Measurements from ENCODE around the gene COG5.

Gene COG5

DNA sequence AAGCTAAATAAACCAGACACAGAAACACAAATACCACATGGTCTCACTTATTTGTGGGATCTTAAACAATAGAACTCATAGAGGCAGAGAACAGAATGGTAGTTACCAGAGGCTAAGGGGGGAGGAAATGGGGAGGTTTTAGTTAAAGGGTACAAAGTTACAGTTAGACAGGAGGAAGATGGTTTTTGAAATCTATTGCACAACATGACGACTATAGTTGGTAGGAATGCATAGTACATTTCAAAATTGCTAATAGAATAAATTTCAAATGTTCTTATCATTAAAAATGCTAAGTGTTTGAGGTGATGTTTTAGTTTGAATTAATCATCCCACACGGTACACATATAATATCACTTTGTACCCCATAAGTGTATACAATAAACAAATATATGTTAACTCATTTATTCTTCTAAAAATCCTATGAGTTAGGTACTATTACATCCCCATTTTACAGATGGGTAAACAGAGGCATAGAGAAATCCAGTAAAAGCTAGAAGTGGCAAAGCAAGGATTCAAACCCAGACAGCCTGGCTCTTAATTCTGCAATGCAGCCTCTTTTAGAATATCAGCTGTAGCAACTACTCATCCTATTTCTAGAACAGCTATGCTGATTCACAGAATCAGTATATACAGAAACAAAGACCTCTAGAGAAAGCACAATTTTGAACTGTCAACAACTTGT lies 344.0 kb downstream of the COG5 start:
- in situ Hi-C loops (cut with MboI; ENCODE audit: low pct_unique_long_range_greater_than_20kb, low sequenced_read_pairs) = loop anchor here (25.0 kb wide), 1 partner anchor 643 kb away; no protein-coding TSS in a partner anchor
- no peak for DNase-seq

DNA sequence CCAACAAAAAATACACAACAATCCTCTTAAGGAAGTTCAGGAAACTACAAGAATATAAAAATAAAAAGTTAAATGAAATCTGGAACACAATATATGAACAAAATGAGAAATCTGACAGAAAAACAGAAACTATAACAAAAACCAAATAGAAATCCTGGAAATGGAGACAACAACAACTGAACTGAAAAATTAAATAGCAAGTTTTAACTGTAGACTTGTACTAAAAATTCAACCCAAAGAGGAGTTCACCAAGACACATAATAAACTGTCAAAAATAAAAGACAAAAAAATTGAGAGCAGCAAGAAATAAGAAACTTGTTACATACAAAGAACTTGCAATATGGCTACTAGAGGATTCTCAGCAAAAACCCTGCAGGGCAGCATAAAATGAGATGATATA lies 349.8 kb downstream of the COG5 start:
- in situ Hi-C loops (cut with MboI; ENCODE audit: low pct_unique_long_range_greater_than_20kb, low sequenced_read_pairs) = loop anchor here (25.0 kb wide), 1 partner anchor 648 kb away; no protein-coding TSS in a partner anchor
- no peak for DNase-seq

DNA sequence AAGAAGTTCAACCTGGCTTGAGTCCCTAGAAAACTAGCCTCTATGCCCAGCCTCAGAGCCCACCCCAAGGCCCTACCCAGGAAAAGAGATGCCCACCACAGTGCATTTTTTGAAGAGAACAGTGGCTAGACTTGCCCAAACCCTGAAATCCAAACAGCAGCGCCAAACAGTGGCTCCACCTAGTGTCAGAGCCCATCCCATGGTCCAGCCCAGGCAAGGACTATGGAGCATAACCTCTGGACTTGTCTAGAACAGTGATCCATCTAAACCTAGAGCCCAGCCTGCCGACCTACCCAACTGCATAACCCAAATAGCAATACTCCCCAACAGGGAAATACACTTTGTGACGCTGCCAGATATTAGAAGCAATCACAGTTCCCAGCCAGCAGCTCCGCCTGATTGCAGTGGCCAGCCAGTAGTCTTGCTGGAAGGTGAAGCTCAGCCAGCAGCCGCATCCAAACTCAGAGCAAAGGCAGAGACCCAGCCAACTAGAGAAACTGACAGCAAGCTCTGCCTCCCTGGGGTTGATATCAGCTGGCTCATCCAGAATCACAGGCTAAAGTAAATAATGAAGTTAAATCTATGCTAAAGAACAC lies 350.4 kb downstream of the COG5 start:
- no peak for DNase-seq
- in situ Hi-C loops (cut with MboI; ENCODE audit: low pct_unique_long_range_greater_than_20kb, low sequenced_read_pairs) = loop anchor here (25.0 kb wide), 1 partner anchor 649 kb away; no protein-coding TSS in a partner anchor

DNA sequence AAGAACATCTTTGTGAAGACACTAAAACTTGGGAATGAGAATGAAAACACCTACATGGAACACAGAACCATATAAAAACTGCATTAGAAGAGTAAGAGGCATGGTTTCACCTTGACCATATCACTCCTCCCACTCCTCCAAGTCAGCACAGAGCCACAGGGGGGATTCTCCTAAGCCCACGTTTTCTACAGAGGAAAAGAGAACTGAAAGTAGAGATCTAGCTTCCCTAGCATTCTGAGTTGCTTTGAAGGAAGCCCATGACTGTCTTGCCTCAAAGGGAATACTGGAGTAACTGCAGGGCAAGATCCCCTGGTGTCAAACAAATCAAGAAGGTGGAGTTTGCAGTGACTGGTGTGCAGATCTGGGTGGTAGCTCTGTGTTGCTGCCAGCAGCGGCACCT lies 351.0 kb downstream of the COG5 start:
- no peak for DNase-seq
- in situ Hi-C loops (cut with MboI; ENCODE audit: low pct_unique_long_range_greater_than_20kb, low sequenced_read_pairs) = loop anchor here (25.0 kb wide), 1 partner anchor 650 kb away; no protein-coding TSS in a partner anchor

DNA sequence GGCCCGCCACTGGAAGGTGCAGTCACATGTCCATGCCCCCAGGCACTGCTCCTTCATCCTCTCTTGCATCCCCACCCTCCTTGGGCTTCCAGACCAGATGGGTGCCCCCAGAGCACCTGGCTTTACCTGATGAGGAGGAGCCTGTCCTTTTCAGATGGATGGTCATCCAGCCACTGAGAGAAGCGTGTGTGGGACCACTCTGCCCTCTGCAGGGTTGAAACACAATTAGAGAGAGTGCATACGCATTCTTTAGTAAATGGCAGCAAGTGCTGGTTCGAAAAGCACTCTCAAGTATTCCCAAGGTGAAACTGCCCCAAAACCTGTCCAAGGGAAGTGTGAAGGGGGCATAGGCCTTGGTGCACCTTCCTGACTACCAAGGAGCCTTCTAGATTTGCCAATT lies 353.3 kb downstream of the COG5 start:
- DNase-seq = no peak
- in situ Hi-C loops (cut with MboI; ENCODE audit: low pct_unique_long_range_greater_than_20kb, low sequenced_read_pairs) = loop anchor here (25.0 kb wide), 1 partner anchor 652 kb away; no protein-coding TSS in a partner anchor

DNA sequence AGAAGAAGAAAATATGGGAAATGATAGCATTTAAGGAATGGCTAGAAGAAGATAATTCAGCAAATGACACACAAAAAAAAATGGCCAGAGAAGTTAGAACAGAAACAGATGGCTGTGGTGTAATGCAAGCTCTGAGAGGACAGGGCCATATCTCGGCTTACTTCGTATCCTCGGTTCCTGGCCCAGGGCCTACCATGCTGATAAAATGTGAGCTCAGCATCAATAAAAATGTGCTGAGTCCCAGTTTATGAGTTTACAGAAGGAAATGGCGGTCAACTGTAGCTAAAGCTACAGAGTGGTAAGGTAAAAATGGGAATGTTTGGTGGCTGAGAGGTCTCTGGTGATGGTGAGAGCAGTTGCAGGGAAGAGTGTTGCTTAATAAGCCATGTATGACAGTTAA lies 354.2 kb downstream of the COG5 start:
- no peak for DNase-seq
- in situ Hi-C loops (cut with MboI; ENCODE audit: low pct_unique_long_range_greater_than_20kb, low sequenced_read_pairs) = loop anchor here (25.0 kb wide), 1 partner anchor 653 kb away; no protein-coding TSS in a partner anchor

DNA sequence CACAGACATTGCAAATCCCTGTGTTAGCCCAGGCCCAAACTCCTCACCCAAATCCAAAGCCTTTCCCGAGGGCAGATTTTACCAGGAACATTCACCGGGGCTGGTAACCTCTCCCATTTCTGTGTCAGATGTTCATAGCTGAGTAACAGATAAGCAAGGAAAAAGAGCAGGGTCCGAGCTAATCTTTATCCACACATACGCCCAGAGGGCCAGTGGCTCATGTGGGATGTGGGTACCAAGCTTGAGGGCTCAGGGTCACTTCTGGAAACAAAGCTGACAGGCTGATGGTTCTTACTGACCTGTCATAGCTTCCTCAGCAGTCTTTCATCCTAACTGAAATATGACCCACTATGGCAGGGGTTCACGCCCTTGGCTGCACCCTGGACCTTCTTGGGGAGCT lies 355.2 kb downstream of the COG5 start:
- in situ Hi-C loops (cut with MboI; ENCODE audit: low pct_unique_long_range_greater_than_20kb, low sequenced_read_pairs) = loop anchor here (25.0 kb wide), 1 partner anchor 654 kb away; no protein-coding TSS in a partner anchor
- no peak for DNase-seq

DNA sequence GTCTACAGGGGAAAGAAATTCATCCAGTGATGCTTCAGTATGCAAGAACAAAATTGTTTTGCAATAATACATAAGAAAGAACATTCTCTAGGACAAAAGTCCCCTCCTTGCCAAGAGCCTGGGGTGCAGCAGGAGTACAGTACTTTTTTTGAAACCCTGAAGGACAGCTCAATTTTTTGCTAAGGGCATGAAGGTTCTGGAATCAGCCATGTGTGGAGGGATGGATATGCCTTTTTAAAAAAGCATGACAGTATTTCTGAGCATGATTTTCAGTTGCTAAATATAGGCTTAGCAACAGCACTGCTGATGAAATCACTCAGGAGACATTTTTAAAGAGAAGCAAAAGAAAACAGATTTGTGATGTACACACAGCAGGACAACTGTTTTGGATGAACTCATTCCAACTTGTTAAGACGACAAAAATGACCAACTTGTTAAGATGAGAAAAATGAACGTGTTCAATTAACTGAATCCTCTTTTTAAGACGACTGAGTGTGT lies 355.6 kb downstream of the COG5 start:
- in situ Hi-C loops (cut with MboI; ENCODE audit: low pct_unique_long_range_greater_than_20kb, low sequenced_read_pairs) = loop anchor here (25.0 kb wide), 1 partner anchor 654 kb away; no protein-coding TSS in a partner anchor

DNA sequence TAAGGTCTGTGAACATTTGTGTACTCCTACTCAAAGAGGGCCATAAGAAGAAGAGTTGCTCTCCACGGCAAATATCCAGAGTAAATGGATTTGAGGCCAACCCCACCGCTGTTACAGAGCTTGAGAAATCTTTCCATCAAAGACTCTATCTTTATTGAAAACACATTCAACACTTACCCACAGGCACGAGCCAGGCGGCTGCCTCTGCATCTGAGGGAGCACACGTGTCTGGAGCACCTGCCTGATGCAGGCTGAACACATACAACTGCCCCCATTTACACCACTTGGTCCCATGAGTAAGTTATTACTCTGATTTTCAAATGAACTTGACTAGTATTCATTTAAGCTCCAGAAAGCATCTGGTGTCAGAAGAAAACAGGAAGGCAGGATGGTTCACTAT lies 356.3 kb downstream of the COG5 start:
- in situ Hi-C loops (cut with MboI; ENCODE audit: low pct_unique_long_range_greater_than_20kb, low sequenced_read_pairs) = loop anchor here (25.0 kb wide), 1 partner anchor 655 kb away; no protein-coding TSS in a partner anchor
- DNase-seq = no peak

More for the DNA sequence above, 355.6 kb downstream of the COG5 start:
- no peak for DNase-seq

DNA sequence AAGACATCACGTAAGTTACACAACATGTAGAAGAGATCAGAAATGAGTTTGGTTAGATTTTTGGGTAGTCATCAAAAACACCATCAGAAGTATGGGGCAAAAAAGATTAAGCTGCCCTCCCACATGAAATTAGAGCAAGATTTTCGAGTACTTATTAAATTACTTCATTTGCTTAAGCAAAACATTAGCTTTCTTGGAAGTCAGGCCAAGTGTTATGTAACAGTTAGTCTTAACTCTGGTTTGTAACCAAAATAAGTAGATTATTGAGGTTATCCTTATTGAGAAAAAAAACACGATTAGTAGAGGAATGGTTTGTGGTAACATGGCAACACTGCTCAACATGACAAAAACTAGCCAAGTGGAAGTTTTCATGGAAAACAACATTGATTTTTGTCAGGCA lies 357.0 kb downstream of the COG5 start:
- no peak for DNase-seq
- in situ Hi-C loops (cut with MboI; ENCODE audit: low pct_unique_long_range_greater_than_20kb, low sequenced_read_pairs) = loop anchor here (25.0 kb wide), 1 partner anchor 656 kb away; no protein-coding TSS in a partner anchor

DNA sequence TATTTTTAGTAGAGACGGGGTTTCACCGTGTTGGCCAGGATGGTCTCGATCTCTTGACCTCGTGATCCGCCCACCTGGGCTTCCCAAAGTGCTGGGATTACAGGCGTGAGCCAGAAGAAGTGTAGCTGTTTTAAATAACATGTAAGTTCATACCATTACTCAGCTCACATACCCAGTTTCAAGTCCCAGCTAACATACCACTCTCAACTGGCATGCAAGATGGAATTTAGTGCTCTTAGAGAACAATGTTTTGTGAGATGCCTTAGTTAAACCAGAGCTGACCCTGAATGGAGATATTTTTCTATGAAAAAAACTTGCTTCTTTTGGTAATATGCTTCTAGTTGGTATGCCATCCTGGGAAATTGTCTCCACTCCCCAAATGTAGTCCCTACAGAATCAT lies 357.6 kb downstream of the COG5 start:
- in situ Hi-C loops (cut with MboI; ENCODE audit: low pct_unique_long_range_greater_than_20kb, low sequenced_read_pairs) = loop anchor here (25.0 kb wide), 1 partner anchor 656 kb away; no protein-coding TSS in a partner anchor
- no peak for DNase-seq

DNA sequence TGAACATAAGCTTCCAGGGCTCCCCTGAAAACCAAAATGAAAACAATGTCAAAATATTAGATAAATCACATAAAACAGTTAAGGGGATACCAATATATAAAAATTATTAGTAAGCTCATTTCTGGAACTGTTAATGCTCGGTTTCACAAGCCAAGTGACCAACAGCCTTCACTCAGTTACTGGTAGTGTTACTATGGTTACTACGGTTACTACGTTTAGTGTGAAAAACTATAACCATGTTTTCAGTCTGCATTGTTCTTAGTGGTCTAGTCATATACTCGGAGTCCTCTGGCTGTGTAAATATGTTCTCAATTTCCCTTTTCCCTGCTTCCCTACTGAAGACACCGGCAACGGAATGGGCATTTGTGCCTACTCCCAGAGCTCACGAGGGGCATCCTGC lies 360.1 kb downstream of the COG5 start:
- in situ Hi-C loops (cut with MboI; ENCODE audit: low pct_unique_long_range_greater_than_20kb, low sequenced_read_pairs) = loop anchor here (25.0 kb wide), 1 partner anchor 659 kb away; no protein-coding TSS in a partner anchor
- no peak for DNase-seq

DNA sequence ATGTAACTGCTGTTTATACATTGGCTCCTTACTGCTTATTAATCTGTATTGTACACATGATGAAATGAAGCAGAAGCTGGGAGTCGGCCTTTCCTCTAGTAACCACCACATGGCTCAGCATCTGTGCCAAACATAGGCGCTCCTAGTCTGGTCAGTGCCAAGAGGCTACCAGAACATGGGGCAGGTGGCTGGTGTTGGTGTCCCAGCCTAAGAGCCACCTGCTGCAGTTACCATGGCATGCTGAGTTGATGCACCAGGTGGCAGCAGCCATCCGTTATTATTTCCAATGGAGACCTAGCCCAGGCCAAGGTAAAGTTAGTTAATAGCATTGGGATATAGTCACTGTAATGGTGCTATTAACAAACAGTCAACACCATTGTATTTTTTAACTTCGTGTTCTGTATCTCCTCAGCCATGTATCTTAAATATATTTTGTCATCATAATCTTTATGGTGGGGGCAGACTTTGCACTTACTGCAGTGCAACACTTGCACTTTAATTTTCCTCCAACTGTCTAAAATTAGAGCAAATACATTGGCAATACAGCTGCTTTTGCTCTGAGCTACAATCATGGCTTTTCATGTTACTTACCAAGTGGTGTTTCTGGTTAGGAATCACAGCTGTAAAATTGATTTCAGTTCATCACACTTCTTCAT lies 361.8 kb downstream of the COG5 start:
- peak; percentile 51 for DNase-seq
- in situ Hi-C loops (cut with MboI; ENCODE audit: low pct_unique_long_range_greater_than_20kb, low sequenced_read_pairs) = loop anchor here (25.0 kb wide), 1 partner anchor 660 kb away; no protein-coding TSS in a partner anchor

DNA sequence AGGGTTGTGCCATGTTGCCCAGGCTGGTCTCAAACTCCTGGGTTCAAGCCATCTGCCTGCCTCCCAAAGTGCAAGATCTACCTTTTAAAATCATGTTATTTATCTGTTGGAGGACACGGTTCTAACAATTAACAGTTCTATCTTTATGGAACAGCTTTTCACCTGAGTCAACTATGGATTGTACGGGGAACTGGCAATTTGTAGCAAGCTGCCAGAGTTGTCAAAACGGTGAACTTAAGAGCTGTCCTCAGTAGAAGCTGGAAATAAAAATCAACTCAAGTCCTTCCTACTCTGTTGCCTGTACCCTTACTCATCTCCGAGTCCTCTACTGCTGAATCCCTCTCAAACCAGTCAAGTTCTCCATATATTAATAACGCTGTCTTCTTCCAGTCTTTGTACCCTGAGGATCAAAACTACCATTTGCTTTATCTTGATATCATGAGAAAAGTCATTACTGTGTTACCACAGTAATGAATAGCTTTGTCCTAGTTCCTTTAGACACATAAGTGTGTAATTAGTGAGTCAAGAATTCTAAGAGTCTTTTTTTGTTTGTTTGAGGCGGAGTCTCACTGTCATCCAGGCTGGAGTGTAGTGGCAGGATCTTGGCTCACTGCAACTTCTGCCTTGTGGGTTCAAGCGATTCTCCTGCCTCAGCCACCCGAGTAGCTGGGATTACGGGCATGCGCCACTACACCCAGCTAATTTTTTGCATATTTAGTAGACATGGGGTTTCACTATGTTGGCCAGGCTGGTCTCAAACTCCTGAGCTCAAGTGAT lies 366.7 kb downstream of the COG5 start:
- DNase-seq = no peak
- in situ Hi-C loops (cut with MboI; ENCODE audit: low pct_unique_long_range_greater_than_20kb, low sequenced_read_pairs) = no loop called here

DNA sequence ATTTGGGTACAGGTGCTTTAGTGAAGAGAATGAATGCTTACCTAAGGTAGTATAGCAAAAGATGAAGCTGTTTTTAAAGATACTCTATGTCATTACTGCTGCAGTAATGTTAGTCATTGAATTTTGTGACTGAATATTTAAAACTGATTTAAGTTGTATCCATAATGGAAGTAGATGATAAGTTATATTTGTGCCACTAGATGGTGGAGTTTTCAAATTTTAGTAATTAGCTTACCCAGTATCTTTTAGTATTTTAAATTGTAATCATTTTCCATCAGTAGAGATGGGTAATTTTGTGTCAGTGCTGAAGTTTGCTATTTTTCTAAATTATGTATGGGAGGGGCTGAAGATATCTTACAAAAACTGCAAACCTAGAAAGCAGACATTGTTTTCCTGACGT lies 369.7 kb downstream of the COG5 start:
- in situ Hi-C loops (cut with MboI; ENCODE audit: low pct_unique_long_range_greater_than_20kb, low sequenced_read_pairs) = no loop called here

DNA sequence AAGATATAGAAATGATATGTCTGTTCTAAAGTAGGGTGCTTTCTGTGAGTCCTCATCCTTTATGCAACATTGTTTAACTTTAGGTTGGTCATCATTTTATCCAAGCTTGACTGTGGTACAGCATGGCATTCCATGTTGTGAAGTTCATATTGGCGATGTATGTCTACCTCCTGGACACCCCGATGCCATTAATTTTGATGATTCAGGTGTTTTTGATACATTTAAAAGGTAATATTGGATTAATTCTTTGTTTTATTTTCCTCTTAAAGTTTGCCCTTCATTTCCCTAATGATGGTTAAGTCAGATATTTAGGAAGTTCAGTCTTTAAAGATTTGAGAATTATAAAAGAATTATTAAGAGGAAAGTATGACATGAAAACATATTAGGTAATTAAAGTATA lies 373.6 kb downstream of the COG5 start:
- in situ Hi-C loops (cut with MboI; ENCODE audit: low pct_unique_long_range_greater_than_20kb, low sequenced_read_pairs) = no loop called here

More for the DNA sequence above, 369.7 kb downstream of the COG5 start:
- no peak for DNase-seq

DNA sequence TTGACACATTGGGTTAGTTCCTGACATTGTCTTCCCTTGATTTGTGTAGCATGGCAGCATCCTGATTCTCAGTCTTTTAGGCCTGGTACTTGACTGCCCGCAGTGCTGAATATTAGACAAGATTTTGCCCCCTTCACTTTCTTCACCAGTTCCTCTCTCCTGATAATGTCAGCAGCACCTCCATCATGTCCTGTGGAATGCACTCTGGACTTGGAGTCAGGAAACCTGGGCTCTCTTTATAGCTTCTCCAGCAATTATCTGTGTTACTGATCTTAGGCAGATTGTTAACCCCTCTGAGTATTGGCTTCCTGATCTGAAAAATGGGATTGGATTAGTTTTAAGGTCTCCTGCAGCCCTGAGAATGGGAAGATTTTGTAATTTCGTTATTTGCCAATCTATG lies 375.9 kb downstream of the COG5 start:
- in situ Hi-C loops (cut with MboI; ENCODE audit: low pct_unique_long_range_greater_than_20kb, low sequenced_read_pairs) = no loop called here
- DNase-seq = no peak

More for the DNA sequence above, 373.6 kb downstream of the COG5 start:
- no peak for DNase-seq

DNA sequence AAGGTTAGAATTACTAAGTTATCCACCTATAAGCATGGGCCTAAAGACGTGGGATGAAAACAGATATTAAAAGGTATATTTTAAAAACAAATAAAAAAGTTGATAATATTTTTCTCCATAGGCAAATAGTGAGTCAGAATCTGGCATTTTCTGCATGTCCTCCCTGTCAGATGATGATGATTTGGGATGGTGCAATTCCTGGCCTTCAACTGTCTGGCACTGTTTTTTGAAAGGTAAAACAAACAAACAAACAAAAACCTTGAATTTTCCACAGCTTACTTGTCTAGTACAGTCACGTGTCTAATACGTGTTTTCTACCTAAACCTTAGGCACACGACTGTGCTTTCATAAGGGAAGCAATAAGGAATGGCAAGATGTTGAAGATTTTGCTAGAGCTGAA lies 377.5 kb downstream of the COG5 start:
- DNase-seq = no peak
- in situ Hi-C loops (cut with MboI; ENCODE audit: low pct_unique_long_range_greater_than_20kb, low sequenced_read_pairs) = no loop called here

DNA sequence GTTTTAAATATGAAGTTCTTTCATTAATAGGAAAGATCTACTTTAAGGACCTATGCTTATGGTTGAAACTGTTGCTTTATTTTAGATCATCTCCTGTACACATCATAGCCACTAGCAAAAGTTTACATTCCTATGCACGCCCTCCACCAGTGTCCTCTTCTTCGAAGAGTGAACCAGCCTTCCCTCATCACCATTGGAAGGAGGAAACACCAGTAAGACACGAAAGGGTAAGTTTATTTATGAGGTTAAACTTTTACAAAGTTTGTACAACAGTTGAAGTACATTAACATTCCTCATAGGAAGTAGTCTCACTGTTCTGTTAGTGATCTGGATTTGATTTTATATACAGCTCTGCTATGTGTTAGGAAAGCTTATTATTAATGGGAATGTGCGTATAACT lies 378.0 kb downstream of the COG5 start:
- in situ Hi-C loops (cut with MboI; ENCODE audit: low pct_unique_long_range_greater_than_20kb, low sequenced_read_pairs) = no loop called here
- DNase-seq = no peak

All from KBM-7 (cell line).